Osteoblast (primary cell): ENCODE data around the gene RPL34. TPM values are rescaled to one million over a fixed set of nuclear protein-coding genes. Genes with fewer than 3 reads are reported as not detected.

Experiments used
- DNase-seq: peaks from one replicate; pipeline ENCODE4 v3.0.0; 2011; ENCODE audit warnings: low spot score, mixed read lengths; ENCODE audit not compliant: insufficient read length; ENCODE audit errors: missing footprints
- H2AFZ ChIP-seq: 2 replicates; pipeline ENCODE4 v1.6.0; 2011; ENCODE audit warnings: mild to moderate bottlenecking, low read length
- H3K27ac ChIP-seq: 2 replicates; pipeline ENCODE4 v1.5.1; 2011; ENCODE audit warnings: mild to moderate bottlenecking, low read depth, low read length, moderate library complexity
- H3K27me3 ChIP-seq: 2 replicates; pipeline ENCODE4 v1.6.0; 2012; ENCODE audit warnings: mild to moderate bottlenecking, control low read depth, inconsistent platforms, low read length, moderate library complexity; ENCODE audit not compliant: insufficient read depth
- H3K36me3 ChIP-seq: 2 replicates; pipeline ENCODE4 v1.5.1; 2011; ENCODE audit warnings: mild to moderate bottlenecking, low read length, control low read depth, moderate library complexity; ENCODE audit not compliant: insufficient read depth
- H3K4me1 ChIP-seq: 2 replicates; pipeline ENCODE4 v1.5.1; 2011; ENCODE audit warnings: mild to moderate bottlenecking, low read length, control low read depth, moderate library complexity; ENCODE audit not compliant: insufficient read depth
- H3K4me2 ChIP-seq: 2 replicates; pipeline ENCODE4 v1.6.0; 2011; ENCODE audit warnings: mild to moderate bottlenecking, low read length; ENCODE audit not compliant: insufficient read depth
- H3K4me3 ChIP-seq: fragments of 200-600 bp; sonication (generic); 3 replicates; pipeline ENCODE4 v1.5.1; 2012; ENCODE audit warnings: mild to moderate bottlenecking, low read length, inconsistent platforms; ENCODE audit not compliant: insufficient read depth
- H3K79me2 ChIP-seq: 2 replicates; pipeline ENCODE4 v1.6.0; 2012; ENCODE audit warnings: mild to moderate bottlenecking, low read length, control low read depth, inconsistent platforms; ENCODE audit not compliant: insufficient read depth
- H3K9me3 ChIP-seq: 2 replicates; pipeline ENCODE4 v1.5.1; 2011; ENCODE audit warnings: low read depth, low read length, control low read depth
- H4K20me1 ChIP-seq: 2 replicates; pipeline ENCODE4 v1.6.0; 2012; ENCODE audit warnings: mild to moderate bottlenecking, low read length, control low read depth; ENCODE audit not compliant: insufficient read depth
- CTCF ChIP-seq: IDR thresholded peaks from 2 replicates; pipeline ENCODE4 v1.5.1; 2011; ENCODE audit warnings: mild to moderate bottlenecking, low read depth, low read length, moderate library complexity; ENCODE audit errors: extremely low read depth
- total RNA-seq: library from RNA; depleted of rRNA; stranded (reverse); fragments of >200 nt; gene quantifications from 2 replicates; pipeline ENCODE4 v1.2.3, GENCODE V29; 2012

Gene RPL34
- total RNA-seq, 1 donor: 448 TPM

DNA sequence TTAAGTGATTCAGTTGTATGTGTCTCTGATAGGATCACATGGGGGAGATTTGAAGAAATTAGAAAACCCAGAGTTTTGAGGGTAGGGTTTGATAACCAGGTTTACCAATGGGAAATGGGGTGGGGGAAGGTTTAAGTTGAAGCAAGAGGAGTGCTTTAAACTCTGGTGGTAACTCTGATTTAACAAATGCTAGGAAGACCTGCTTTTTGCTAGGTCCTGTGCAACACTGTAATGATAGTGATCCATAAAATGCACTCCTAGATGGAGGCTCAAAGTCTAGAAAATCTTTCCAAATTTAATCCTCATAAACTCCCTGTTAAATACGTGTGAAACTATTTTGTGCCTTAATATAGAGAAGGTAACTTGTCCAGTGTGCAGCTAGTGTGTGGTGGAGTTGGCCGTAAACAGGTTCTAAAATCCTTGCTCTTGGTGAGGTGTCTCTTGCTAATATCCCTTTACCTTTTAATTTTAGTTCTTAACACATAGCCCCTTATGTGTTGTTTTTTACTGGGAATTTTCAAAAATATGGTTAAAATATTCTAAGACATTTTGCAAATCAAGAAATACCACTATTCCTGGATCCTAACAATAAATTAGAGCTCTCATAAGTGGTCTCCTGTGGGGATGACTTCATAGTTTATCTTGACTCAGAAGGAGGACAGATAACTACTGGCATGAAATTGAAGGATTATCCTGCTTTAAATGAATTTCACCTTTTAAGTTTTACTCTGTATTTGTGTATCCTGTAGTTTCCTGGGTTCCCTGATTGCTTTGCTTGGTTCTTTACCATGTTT, 4.1 kb downstream of the RPL34 start:
- H3K79me2 ChIP-seq: peaks cover 45% of the 10 kb centered on the region
- H4K20me1 ChIP-seq: peaks cover 42% of the 10 kb centered on the region
- H3K4me3 ChIP-seq: no peak overlapping the region
- no peak overlapping the region for H2AFZ ChIP-seq
- H3K27me3 ChIP-seq: no peaks in the 10 kb centered on the region
- H3K27ac ChIP-seq: no peak overlapping the region
- H3K4me1 ChIP-seq: peaks cover 36% of the 10 kb centered on the region
- no peak for TF ChIP-seq CTCF
- H3K4me2 ChIP-seq: peak overlapping the region; percentile 21
- peaks cover 68% of the 10 kb centered on the region for H3K36me3 ChIP-seq
- peak; percentile 57 for DNase-seq
- no peaks in the 10 kb centered on the region for H3K9me3 ChIP-seq

- Histone ChIP-seq H3K4me1 (peaks cover 31% of the 10 kb centered on the region), H3K4me3 (no peak overlapping the region), H3K36me3 (peaks cover 83% of the 10 kb centered on the region), H4K20me1 (peaks cover 41% of the 10 kb centered on the region), H3K4me2 (no peak overlapping the region), H3K79me2 (peaks cover 38% of the 10 kb centered on the region), H3K9me3 (no peaks in the 10 kb centered on the region), H3K27ac (no peak overlapping the region), H2AFZ (no peak overlapping the region), H3K27me3 (no peaks in the 10 kb centered on the region)
- no peak for TF ChIP-seq CTCF
- DNase-seq: no peak
Measured at GRCh38 chr4:108626056-108626455, 5.7 kb downstream of the RPL34 start.

DNA sequence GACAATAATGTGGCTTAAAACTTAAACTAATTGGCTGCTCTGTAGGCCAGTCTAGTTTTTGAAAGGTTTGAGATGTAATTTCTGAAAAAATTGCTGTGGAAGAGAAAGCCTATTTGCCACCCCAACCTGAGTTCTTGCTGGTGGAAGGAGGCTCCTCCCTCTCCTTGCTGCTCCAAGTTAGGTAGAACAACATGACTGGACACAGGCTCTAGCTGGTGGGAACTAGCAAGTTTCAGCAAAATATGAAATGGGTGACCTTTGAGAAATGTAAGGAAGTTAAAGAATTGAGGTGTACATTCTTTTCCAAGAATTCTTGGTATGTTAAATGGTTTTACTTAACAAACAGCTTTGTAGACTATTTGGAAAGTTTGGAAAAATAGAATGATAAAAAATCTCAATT, 8.0 kb downstream of the RPL34 start:
- no peak overlapping the region for H3K4me2 ChIP-seq
- DNase-seq: no peak
- H3K4me1 ChIP-seq: peaks cover 13% of the 10 kb centered on the region
- H4K20me1 ChIP-seq: peaks cover 23% of the 10 kb centered on the region
- no peaks in the 10 kb centered on the region for H3K27me3 ChIP-seq
- H3K36me3 ChIP-seq: peaks cover 86% of the 10 kb centered on the region
- no peak for TF ChIP-seq CTCF
- no peaks in the 10 kb centered on the region for H3K9me3 ChIP-seq
- peak overlapping the region; percentile 11 for H3K27ac ChIP-seq
- H3K4me3 ChIP-seq: no peak overlapping the region
- H2AFZ ChIP-seq: no peak overlapping the region
- H3K79me2 ChIP-seq: peaks cover 14% of the 10 kb centered on the region

DNA sequence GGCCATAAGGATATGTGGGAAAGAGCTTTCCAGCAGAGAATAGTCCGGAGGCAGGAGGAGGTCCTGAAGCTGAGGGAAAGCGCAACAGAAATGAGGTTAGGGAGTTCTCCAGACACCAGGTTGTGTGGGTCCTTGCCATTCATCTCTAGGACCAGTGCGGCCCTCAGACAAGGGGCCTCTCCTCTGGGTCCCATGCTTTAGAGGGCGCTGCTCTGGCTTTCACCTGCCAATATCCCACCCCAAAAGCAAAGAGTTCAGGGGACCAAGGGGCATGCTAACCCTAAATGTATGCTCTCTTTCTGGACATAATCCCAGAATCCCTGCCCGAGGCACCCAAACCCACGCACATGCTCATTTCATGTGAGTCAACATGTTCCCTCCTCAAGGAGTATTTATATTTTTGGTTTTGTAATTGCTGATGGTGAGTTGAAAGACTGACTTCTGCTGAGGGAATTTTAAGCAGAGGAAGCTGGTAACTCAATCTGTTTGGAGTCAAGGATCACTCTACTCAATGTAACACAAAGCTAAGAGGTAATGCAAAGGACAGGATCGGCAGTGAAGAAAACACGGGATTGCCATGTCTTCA, 14.8 kb downstream of the RPL34 start:
- no peak for TF ChIP-seq CTCF
- H3K9me3 ChIP-seq: no peaks in the 10 kb centered on the region
- H3K4me3 ChIP-seq: no peak overlapping the region
- H3K4me2 ChIP-seq: no peak overlapping the region
- no peaks in the 10 kb centered on the region for H4K20me1 ChIP-seq
- peak; percentile 51 for DNase-seq
- H3K36me3 ChIP-seq: peaks cover 37% of the 10 kb centered on the region
- H2AFZ ChIP-seq: no peak overlapping the region
- no peaks in the 10 kb centered on the region for H3K27me3 ChIP-seq
- no peaks in the 10 kb centered on the region for H3K79me2 ChIP-seq
- H3K4me1 ChIP-seq: peaks cover 15% of the 10 kb centered on the region
- peak overlapping the region; percentile 19 for H3K27ac ChIP-seq
